Neuron (in vitro differentiated cells): ENCODE data around the gene IVD.

Experiments
- H2AFZ ChIP-seq: one replicate; pipeline ENCODE4 v1.6.1; 2013; ENCODE audit warnings: low read depth, mild to moderate bottlenecking, inconsistent platforms, low read length, moderate library complexity
- H3K27me3 ChIP-seq: one replicate; pipeline ENCODE4 v1.6.1; 2013; ENCODE audit warnings: low read length; ENCODE audit not compliant: insufficient read depth
- H3K36me3 ChIP-seq: one replicate; pipeline ENCODE4 v1.6.1; 2013; ENCODE audit warnings: low read length; ENCODE audit not compliant: insufficient read depth
- H3K4me1 ChIP-seq: one replicate; pipeline ENCODE4 v1.6.1; 2013; ENCODE audit warnings: low read length; ENCODE audit not compliant: insufficient read depth
- H3K4me3 ChIP-seq: 2 replicates; pipeline ENCODE4 v1.5.1; 2013; ENCODE audit warnings: mild to moderate bottlenecking, low read length, moderate library complexity
- H3K9me3 ChIP-seq: one replicate; pipeline ENCODE4 v1.6.1; 2013; ENCODE audit warnings: low read length

Gene IVD

DNA sequence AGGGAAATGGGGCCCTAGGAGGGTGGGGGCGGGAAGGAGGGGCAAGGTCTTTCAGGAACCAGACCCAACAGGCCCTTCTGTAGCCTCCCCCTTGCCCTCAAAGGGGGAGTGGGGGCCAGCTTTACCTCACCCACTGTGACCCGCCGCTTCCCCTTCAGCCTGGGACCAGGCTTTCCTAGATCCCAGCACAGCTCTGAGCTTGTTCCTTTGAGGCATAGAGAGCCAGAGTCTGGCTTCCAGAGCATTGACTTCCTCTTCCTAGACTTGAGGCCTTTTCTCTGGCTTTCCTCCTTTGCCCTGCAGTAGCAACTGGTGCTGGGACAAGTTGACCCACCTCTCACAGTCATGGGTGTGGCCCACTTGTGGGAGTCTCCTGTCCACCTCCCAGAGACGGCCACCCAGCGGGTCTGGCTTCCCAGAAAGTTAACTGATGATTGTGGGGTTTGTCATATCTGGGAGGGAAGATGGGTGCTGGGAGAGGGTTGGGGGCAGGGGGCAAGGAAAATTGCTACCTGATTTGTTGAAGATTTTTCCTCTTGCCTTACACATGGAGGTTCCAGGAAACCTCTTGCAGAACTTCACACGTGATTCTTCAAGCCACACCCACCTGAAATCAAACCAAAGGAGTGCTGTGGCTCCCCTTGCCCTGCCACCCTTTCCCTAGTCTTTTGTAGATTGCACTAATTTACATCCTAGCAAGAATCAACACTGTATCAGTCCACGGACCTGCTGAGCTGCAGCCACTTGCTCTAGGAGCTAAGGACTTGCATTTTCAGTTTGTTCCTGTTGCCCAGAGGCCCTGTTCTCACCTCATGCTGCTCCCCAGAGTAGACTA is 61.0 kb downstream of the IVD start:
- no peak overlapping the region for H2AFZ ChIP-seq
- H3K9me3 ChIP-seq = no peaks in the 10 kb centered on the region
- peaks cover 61% of the 10 kb centered on the region for H3K36me3 ChIP-seq
- no peaks in the 10 kb centered on the region for H3K27me3 ChIP-seq
- H3K4me1 ChIP-seq = no peaks in the 10 kb centered on the region
- no peak overlapping the region for H3K4me3 ChIP-seq

DNA sequence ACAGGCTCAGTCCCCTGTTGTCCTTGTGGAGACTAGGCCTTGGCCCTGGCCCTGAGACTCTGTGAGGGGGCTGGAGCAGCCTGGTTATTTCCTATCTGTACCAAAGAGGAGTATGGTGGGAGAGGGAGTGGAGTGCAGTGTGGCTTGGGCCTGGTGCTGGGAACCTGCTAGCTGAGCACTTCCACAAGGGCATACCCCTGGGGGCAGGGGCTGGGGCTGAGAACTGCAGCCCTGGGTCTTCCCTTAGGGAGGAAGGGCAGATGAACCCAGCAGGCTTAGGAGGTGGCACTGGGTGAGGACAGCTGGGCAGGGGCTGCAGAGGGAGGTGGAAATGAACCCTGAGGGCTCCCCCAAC is 61.6 kb downstream of the IVD start:
- Histone ChIP-seq H3K4me3 (no peak overlapping the region), H3K27me3 (no peaks in the 10 kb centered on the region), H2AFZ (no peak overlapping the region), H3K36me3 (peaks cover 56% of the 10 kb centered on the region), H3K9me3 (peaks cover 3% of the 10 kb centered on the region), H3K4me1 (no peaks in the 10 kb centered on the region)

- Histone ChIP-seq H3K36me3 (peaks cover 43% of the 10 kb centered on the region), H3K4me3 (no peak overlapping the region), H3K4me1 (no peaks in the 10 kb centered on the region), H2AFZ (no peak overlapping the region), H3K27me3 (no peaks in the 10 kb centered on the region), H3K9me3 (peaks cover 3% of the 10 kb centered on the region)
Observed at GRCh38 chr15:40468898-40469331, 63.3 kb downstream of the IVD start.

DNA sequence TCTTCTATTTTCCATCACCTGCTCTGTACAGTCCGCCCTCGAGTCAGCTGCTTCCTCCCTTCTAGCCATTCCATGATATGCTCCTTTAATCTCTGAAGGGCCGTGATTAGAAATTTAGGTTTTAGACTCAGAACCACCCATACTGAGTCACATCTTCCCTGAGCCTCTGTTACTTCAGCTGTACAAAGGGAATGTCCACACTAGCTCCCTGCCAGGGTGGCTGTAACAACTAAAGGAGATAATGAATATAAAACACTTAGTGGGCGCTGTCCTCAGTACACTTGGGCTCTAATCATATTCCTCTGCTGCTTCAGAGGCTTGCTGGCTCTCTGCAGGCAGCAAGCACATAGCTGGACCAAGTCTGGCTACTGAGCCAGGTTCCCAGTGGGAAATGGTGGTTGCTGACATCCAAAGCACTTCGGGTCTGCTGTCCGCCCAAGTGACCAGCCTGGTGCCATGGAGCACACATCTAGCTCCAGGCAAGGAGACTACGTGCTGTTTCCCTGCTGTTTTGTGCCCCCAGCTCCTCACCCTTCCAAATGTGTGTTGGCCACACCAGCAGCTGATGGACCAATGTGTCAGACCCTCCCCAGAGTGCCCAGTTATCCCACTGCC is 64.3 kb downstream of the IVD start:
- Histone ChIP-seq H3K4me1 (no peaks in the 10 kb centered on the region), H3K27me3 (no peaks in the 10 kb centered on the region), H3K9me3 (peaks cover 3% of the 10 kb centered on the region), H3K36me3 (peaks cover 34% of the 10 kb centered on the region), H2AFZ (no peak overlapping the region), H3K4me3 (no peak overlapping the region)

DNA sequence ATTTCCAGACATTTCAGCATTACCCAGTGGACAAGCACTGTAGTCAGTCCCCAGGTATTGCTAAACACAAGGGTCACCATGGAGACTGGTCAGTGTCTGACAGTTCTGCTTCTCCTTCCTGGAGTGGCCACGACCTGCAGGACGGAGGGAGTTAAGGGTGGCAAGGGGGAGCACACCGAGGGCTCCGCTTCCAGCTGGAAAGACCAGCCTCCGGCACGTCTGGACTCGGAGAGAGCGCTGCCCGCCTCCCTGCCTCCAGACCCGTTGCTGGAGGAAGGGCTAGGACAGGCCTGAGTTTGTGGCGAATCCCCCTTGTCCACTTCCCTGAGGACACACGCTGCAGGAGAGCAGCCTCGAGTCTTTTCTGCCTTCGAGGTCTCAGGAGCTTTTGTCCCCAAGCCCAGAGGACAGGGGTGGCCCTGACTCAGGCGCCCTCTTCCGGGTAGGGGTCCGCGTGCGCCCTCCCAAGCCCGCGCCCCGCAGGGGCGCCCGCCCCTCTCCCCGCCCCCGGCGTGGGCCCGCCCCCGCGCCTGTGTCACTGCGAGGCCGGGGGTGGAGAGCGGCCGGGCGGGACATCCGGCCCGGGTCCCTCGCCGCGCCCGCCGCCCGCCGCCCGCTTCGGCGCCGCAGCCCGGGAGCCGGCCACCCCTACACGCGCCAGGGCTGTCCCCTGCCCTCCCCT is 65.0 kb downstream of the IVD start, which contains the start of gene CHST14:
Gene CHST14 (plus strand): TSS at position 562 of the 682 bp plus-strand sequence. CDS start 230 bp downstream, outside the sequence.
- Histone ChIP-seq H3K9me3 (peaks cover 3% of the 10 kb centered on the region), H3K4me3 (no peak within 1 kb of the TSS), H2AFZ (no peak within 1 kb of the TSS), H3K36me3 (peaks cover 27% of the 10 kb centered on the region), H3K27me3 (no peaks in the 10 kb centered on the region), H3K4me1 (no peaks in the 10 kb centered on the region)
